HEK293T (cell line): Measurements from ENCODE around the gene PHAX.

Experiments
- ARNT ChIP-seq: fragments of 450-650 bp; IDR thresholded peaks from 2 replicates; pipeline ENCODE4 v1.6.1; 2017; ENCODE audit warnings: mild to moderate bottlenecking
- BHLHE40 ChIP-seq: fragments of 450-650 bp; IDR thresholded peaks from 2 replicates; pipeline ENCODE4 v1.6.1; 2016; ENCODE audit warnings: mild to moderate bottlenecking, moderate library complexity, borderline replicate concordance
- ELF4 ChIP-seq: fragments of 450-650 bp; IDR thresholded peaks from 2 replicates; pipeline ENCODE4 v1.6.1; 2017; ENCODE audit warnings: antibody characterized with exemption
- FOXA1 ChIP-seq: fragments of 450-650 bp; IDR thresholded peaks from 2 replicates; pipeline ENCODE4 v1.6.1; 2016; ENCODE audit warnings: mild to moderate bottlenecking
- FOXK2 ChIP-seq: fragments of 450-650 bp; IDR thresholded peaks from 2 replicates; pipeline ENCODE4 v1.6.1; 2016; ENCODE audit warnings: mild to moderate bottlenecking
- FOXM1 ChIP-seq: fragments of 450-650 bp; IDR thresholded peaks from 2 replicates; pipeline ENCODE4 v1.6.1; 2017; ENCODE audit warnings: mild to moderate bottlenecking, borderline replicate concordance
- HDGF ChIP-seq: fragments of 450-650 bp; IDR thresholded peaks from 2 replicates; pipeline ENCODE4 v1.6.1; 2017; ENCODE audit warnings: antibody characterized with exemption, borderline replicate concordance
- L3MBTL2 ChIP-seq: fragments of 450-650 bp; conservative IDR thresholded peaks from 2 replicates; pipeline ENCODE4 v1.6.1; 2016; ENCODE audit warnings: mild to moderate bottlenecking
- LEF1 ChIP-seq: fragments of 450-650 bp; IDR thresholded peaks from 2 replicates; pipeline ENCODE4 v1.6.1; 2017; ENCODE audit warnings: mild to moderate bottlenecking, borderline replicate concordance
- SP1 ChIP-seq: fragments of 450-650 bp; IDR thresholded peaks from 2 replicates; pipeline ENCODE4 v1.6.1; 2017
- SUZ12 ChIP-seq: fragments of 450-650 bp; IDR thresholded peaks from 2 replicates; pipeline ENCODE4 v1.6.1; 2016; ENCODE audit warnings: mild to moderate bottlenecking
- TARDBP ChIP-seq: fragments of 450-650 bp; IDR thresholded peaks from 2 replicates; pipeline ENCODE4 v1.6.1; 2016
- ZNF384 ChIP-seq: fragments of 450-650 bp; IDR thresholded peaks from 2 replicates; pipeline ENCODE4 v1.6.1; 2016
- TF ChIP-seq, protein P1 (sequence below): fragments of 450-650 bp; IDR thresholded peaks from 2 replicates; pipeline ENCODE4 v1.6.1; 2016

DNA sequence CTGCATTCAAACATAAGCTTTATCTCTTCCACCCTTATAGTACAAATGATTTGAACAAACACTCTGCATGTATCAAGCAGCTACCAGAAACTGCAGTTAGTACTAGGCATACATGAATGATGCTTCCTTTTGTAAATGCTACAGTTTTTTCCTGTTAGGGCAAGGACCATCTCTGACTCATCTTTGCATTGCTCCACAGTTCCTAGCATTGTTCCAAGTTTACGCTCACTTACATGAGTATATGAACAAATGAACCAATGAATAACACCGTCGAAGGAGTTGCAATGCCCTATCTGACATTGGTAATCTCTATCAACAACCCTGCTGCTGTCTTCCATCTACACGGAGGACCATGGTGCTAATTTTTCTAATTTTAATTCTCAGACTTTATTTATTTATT is 3.6 kb upstream of the PHAX start:
- TF ChIP-seq BHLHE40 (no peak), FOXM1 (no peak), HDGF (no peak), SP1 (no peak), ELF4 (no peak), FOXA1 (no peak), FOXK2 (no peak), TARDBP (no peak), ARNT (no peak), L3MBTL2 (no peak), ZNF384 (no peak), LEF1 (no peak), SUZ12 (no peak)
- TF ChIP-seq, protein P1, sequence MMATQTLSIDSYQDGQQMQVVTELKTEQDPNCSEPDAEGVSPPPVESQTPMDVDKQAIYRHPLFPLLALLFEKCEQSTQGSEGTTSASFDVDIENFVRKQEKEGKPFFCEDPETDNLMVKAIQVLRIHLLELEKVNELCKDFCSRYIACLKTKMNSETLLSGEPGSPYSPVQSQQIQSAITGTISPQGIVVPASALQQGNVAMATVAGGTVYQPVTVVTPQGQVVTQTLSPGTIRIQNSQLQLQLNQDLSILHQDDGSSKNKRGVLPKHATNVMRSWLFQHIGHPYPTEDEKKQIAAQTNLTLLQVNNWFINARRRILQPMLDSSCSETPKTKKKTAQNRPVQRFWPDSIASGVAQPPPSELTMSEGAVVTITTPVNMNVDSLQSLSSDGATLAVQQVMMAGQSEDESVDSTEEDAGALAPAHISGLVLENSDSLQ = no peak
